IPS DF 19.7 (cell line): ENCODE measurements around the gene HSPA1L.
"Not testable (repeated sequence)": the region's sequence is repeated elsewhere in the genome, so short reads cannot be mapped to it uniquely, and the experiment has no call there.

Experiments used
- DNase-seq: peaks from one replicate; pipeline ENCODE4 v3.0.0-alpha.2; 2013; ENCODE audit warnings: low read depth, low spot score

HSPA1L gene

DNA sequence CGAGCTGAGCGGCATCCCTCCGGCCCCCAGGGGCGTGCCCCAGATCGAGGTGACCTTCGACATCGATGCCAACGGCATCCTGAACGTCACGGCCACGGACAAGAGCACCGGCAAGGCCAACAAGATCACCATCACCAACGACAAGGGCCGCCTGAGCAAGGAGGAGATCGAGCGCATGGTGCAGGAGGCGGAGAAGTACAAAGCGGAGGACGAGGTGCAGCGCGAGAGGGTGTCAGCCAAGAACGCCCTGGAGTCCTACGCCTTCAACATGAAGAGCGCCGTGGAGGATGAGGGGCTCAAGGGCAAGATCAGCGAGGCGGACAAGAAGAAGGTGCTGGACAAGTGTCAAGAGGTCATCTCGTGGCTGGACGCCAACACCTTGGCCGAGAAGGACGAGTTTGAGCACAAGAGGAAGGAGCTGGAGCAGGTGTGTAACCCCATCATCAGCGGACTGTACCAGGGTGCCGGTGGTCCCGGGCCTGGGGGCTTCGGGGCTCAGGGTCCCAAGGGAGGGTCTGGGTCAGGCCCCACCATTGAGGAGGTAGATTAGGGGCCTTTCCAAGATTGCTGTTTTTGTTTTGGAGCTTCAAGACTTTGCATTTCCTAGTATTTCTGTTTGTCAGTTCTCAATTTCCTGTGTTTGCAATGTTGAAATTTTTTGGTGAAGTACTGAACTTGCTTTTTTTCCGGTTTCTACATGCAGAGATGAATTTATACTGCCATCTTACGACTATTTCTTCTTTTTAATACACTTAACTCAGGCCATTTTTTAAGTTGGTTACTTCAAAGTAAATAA lies 2.2 kb upstream of the HSPA1L start:
- DNase-seq, result not testable (repeated sequence)

DNA sequence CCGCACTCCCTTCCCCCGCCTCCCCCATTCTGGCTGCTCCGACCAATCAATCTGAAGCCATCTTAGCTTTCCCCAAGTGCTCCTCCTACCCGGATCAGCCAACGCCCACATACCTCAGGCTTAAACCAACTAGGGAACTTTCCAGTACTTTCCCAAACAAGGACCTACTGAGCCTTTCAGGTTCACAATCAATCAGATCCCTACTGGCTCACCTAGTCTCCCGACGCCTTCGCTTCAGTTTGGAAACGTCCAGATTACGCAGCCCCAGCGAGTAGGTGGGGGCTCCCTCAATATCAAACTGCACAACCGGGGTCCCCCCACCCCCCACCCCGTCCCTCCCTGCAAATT lies 432 bp downstream of the HSPA1L start:
- DNase-seq, result peak; percentile 98

DNA sequence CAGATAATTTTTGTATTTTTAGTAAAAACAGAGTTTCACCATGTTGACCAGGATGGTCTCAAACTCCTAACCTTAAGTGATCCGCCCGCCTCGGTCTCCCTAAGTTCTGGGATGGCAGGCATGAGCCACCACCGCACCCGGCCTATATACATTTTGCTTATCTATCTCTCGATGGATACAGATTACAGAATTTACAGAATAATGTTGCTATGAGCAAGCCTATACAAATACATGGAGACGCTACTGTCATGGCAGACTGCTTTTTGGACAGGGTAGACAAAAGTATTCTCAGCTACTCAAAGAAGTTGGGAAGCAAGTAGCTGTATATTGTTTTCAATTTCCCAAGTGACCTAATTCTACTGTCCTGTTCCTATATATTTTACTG lies 1.6 kb downstream of the HSPA1L start:
- no peak for DNase-seq

DNA sequence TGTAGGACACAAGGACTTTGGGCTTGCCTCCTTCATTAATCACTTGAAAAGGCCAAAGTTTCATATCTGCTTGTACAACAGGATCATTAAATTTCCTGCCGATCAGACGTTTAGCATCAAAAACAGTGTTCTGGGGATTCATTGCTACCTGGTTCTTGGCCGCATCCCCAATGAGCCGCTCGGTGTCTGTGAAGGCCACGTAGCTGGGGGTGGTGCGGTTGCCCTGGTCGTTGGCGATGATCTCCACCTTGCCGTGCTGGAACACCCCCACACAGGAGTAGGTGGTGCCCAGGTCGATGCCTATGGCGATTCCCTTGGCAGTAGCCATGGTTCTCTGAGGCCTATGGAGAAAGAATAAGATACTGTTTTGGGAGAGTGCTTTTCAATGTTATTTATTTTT lies 3.4 kb downstream of the HSPA1L start:
- DNase-seq, result no peak

DNA sequence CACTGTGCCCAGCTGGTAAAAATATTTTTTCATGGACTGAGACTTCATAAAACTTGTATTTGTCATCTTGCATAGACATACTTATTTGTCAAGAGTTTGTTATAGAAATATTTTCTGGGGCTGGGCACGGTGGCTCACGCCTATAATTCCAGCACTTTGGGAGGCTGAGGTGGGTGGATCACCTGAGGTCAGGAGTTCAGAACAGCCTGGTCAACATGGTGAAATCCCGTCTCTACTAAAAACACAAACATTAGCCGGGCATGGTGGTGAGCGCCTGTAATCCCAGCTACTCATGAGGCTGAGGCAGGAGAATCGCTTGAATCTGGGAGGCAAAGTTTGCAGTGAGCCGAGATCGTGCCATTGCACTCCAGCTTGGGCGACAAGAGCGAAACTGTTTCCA lies 6.5 kb downstream of the HSPA1L start:
- DNase-seq, result not testable (repeated sequence)

DNA sequence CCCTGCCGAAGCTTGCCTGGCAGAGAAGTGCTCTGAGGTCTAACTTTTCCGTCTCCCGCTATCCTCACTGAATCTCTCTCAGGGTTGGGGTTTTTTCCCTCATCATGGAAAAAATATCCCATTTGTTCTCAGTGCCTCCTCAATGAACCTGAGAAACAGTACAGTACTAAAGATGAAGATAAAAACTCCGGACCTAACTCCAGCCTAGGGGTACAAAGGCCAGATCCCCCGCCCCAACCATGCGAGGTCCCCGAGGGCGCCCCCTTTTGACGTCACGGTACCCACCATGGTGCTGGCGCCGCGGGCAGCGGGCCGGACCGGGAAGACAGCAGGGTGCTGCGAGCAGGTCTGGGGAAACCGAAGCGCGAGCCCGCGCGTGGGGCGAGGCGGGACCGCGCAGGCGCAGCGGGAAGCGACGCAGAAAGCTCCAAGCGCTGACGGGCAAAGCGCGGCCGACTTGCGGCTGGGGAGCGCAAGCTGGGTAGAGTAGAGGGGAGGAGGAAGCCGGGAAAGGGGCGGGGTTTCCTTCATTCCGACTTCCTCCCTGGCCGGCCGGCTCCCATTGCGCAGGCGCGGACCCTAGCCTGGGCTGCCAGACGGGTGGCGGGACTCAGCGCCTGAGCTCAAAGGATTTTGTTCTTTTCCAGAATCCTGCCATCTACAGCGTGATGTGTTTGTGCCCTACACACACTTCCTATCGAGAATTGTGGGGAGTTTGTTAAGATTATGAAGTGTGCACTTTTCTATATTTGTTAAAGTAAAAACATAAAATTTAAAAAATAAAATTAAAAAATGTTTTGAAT lies 8.4 kb downstream of the HSPA1L start, which contains the start of gene LSM2:
Gene LSM2 (minus strand): TSS at position 497 of the 803 bp plus-strand sequence. CDS start 209 bp downstream, at position 288.
- no peak for DNase-seq

DNA sequence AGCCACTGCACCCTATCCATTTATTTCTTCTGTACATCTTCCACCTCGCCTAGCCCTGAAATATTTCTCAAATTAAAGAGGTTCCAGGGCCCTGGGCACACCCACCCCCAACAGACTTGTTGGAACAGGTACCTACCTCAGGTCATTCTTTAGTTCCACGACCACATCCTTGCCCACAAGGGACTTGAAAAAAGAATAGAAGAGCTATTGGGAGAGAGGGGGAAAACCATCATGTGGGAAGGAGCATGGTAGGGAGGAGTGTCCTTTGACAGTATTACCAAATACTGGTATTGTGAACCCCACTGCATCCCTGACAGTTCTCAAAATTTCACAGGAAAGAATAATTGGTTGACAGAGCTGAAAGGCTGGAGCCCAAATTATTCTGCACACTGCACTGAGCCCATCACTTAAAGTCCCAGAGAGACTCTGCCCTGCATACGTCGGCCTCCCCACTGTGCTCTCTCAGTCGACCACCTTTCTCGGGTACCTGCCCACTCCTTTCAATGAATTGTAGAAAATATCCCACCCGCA lies 9.1 kb downstream of the HSPA1L start:
- no peak for DNase-seq

DNA sequence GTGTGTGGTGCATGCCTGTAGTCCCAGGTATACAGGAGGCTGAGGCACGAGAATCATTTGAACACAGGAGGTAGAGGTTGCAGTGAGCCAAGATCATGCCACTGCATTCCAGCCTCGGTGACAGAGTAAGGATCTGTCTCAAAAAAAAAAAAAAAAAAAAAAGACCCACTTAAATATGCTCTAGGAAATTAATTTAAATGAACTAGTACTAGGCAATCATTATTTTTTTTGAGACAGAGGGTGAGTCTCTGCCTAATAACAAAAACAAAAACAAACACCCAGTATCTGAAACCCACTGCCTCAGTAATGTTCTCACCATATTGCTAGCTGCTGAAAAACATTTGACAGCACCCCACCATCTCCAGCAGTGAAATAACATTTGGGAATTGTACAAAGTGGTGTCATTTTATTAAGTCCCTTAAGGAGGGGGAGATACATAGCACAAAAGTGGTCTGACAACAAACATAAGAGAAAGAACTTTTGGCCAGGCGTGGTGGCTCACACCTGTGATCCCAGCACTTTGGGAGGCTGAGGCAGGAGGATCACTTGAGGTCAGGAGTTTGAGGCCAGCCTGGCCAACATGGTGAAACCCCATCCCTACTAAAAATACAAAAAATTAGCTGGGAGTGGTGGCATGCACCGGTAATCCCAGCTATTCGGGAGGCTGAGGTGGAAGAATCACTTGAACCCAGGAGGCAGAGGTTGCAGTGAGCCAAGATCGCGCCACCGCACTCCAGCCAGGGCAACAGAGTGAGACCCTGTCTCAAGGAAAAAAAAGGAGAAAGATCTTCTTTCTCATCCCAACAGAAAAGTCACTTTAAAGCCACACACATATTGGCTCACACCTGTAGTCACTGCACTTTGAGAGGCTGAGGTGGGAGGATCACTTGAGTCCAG lies 13.8 kb downstream of the HSPA1L start:
- not testable (repeated sequence) for DNase-seq

DNA sequence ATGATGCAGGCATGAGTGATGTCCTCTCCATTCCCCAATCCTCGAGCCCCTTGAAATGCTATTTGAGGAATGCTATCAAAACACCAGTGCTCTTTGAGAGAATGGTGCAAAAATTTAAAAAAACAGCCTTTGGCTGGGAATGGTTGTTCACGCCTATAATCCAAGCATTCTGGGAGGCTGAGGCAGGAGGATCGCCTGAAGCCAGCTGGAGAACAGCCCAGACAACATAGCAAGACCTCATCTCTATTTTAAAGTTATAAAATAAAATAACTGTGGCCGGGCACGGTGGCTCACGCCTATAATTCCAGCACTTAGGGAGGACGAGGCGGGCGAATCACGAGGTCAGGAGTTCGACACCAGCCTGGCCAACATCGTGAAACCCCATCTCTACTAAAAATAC lies 15.3 kb downstream of the HSPA1L start:
- no peak for DNase-seq

DNA sequence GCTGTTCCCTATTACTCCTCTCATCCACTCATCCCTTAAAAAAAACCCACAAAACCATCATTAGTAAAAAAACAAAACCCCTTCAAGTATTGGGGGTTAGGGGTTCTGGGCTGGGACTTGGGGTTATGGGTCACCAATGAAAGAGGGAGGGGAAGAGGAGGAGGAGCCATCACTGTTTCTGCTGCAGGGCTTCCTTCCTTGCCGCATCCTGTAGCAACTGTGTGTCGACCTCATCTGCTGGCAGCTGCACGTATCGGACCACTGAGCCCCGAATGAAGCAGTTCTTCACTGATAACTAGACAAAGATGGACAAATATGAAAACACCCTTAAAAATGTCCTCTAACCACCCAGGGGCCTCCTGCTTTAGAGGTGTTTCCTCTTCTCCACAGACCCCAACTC lies 17.5 kb downstream of the HSPA1L start:
- no peak for DNase-seq

DNA sequence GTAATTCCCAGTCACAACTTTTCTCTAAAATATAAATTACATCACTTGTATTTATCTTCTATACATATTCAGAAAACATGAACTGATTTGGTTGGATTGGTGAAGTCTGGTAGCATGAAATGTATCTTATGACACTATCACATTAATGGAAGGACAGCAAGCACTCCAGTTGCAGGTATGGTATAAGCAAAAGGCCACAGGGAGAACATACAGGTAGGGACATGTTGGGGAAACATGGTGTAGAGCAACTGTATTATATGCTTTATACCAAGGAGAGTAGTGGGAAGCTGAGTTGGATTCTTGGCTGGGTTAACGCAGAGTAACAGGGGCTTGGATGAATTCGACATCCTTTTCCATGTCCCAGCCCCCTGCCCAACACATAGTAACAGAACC lies 18.1 kb downstream of the HSPA1L start:
- no peak for DNase-seq

DNA sequence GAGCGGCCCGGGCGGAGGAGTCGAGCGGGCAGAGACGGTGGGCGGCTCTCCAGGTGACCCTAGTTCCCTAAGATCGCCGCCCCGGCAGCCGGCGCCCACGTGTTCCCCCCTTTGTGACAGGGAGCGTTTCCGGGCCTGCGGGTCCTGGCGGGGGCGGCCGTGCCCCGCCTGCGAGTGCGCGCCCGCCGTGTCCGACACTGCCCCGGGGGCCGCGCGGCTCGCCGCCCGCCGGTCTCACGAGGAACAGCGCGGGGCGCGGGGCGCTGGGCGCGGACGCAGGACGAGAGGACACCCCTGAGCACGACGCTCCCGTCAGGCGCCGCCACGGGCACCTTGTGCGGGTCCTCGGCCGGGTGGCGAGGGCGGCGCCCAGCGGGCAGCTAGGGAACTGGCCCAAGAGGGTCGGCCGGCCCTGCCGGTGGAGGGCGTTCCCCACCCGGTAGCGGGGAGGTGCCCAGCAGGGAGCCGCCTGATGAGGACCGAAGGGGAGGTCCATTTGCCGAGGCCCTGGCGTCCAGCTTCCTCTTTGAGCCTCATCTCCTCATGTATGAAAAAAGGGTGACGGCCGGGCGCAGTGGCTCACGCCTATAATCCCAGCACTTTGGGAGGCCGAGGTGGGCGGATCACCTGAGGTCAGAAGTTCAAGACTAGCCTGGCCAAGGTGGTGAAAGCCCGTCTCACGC lies 19.3 kb downstream of the HSPA1L start, which contains the start of gene VARS1:
Gene VARS1 (minus strand): TSS at position 137 of the 683 bp plus-strand sequence. CDS start 535 bp downstream, outside the sequence.
- DNase-seq, result no peak

DNA sequence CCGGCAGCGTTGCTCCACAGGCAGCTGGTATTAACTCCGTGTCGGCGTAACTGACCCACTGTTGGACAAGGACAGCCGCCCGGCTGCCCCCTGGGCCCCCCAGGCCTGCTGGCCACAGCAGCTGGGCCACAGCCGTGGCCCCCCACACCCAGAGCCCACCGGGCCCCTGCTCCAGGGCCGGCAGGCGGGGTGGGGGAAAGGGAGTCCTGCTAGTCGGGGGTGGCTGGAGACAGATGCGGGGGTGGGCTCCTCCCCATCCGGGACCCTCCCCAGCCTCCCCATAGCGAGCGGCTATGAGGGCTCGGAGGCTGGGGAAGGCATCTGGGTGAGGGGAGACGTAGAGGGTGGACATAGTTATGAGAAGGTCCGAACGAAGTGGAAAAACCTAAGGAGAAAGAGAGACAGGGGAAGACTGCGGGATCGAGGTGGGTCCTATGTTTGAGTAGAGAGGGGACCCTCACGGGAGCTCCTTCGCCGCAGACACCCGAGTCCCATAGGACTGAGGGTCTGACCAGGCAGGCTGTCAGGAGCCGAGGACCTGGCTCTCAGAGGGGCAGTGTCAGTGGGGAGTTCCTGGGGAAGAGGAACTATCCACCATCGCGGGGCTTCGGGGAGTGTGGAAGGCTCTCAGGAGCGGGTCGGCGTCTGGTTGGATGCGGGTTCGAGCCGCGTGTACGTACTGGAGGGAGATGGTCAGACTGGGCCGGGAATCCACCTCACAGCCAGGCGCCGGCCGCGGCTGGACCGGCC lies 20.0 kb downstream of the HSPA1L start:
- no peak for DNase-seq

DNA sequence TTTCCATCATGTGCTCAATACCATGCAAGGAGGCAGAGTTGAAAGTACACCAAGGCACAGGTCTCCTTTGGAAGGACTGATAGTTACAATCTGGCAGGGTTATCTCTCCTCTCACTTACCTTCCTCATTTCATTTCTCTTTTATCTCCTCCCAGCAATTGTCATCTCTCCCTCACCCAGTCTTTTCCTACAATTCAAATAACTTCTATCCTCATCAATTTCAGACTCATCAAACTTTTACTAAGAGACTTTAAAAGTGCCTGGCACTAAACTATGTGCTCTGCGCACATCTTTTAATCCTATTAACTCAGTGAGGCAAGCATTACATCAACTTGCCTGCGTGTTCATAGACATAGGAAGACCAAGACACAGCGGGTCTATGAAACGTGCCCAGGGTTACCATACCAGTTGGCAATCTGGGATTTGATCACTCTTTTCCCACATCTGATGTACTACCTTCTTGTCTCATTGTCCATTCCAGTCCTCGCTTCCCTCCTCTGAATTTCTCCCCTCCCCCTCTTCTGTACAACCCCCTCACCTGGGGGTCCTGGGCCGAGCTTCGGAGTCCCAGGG lies 20.7 kb downstream of the HSPA1L start:
- no peak for DNase-seq

DNA sequence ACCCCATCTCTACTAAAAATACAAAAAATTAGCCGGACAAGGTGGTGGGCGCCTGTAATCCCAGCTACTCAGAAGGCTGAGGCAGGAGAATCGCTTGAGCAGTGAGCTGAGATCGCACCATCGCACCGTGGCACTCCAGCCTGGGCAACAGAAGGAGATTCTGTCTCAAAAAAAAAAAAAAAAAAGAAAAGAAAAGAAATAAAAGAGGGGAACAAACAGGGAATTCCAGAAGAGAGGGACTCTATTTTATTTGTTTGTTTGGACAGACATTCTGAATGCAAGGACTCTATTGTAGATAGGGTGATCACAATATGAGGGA lies 21.2 kb downstream of the HSPA1L start:
- DNase-seq, result not testable (repeated sequence)

DNA sequence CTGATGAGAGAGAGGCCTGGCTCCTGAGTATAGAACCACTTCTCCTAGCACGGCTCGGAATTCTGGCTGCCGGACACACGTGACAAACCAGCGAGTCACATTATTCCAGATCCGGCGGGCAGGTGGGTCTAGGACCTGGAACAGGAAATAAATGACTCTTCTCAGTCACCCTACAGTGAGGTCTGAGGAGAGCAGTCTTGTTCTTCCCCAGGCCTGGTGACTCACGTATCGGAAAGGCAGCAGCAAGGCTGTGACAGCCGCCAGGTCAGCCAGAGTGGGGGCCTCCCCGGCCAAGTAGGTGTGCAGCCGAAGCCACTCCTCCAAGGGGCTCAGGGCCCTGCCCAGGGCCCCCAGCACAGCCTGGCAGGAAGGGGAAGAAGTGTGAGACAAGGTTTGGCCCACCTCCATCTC lies 22.3 kb downstream of the HSPA1L start:
- DNase-seq, result no peak

DNA sequence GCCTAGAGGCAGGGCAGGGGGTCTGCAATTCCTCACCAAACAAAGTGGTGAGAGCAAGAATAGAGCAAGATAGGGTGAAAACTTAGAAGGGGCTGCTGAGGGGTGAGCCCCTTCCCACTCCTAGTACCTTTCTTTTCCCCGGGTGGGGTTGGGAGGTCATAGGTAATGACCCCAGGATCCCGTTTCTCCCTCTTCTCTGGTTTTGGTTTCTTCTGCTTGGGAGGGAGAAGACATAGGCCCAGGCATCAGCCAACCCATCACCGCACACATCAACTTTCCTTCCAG lies 23.1 kb downstream of the HSPA1L start:
- DNase-seq, result no peak

DNA sequence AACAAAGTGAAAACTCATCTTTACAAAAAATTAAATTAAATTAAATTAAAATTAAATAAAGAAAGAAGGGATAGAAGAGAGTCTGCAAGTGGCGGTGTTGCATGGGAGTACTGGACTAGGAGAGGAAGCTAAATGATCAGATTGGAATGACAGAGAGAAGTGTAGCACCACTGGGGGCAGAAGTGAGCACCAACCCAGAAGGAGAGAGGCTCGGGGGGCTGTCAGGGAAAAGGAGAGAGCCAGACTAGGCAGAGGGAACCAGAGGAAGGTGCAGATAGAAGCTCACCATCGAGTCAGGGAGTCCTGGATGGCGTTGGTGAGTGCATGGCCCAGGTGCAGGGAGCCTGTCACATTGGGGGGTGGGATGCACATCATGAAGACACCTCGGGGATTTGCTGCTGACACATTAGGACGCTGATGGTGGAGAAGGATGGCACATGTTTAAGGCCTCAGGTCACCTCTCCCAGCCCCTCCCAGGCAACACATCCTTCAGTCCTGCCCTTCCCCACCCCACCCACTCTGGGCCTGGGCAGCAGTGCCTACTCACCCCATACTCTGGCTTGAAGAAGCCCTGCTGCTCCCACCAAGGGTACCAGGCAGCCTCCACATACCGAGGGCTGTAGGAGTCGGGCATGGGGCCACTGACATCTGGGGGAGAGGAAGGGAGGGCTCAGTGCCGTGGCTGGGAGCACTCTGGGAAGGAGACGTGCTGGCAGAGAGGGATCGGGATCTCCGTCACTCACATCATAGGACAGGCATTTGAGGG lies 23.6 kb downstream of the HSPA1L start:
- no peak for DNase-seq

DNA sequence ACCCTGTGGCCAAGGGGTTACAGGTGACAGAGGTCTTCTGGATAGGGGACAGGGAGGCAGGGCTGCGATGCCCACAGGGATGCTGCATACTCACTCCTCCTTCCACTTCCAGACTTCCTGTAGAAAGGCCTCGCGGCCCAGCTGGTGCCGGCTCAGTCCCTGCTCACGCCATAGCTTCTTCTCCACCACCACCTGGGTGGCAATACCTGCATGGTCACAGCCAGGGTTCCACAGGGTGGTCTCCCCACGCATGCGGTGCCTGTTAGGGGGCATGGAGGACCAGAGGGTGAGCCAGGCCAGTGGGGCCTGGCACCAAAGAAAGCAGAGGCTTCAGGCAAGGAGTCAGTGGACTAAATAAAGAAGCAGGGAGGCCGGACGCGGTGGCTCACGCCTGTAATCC lies 29.6 kb downstream of the HSPA1L start:
- DNase-seq, result no peak
